DMS53 treated with DMSO at 0.1 percent for 48 hours (cell line): Measurements from ENCODE around the gene ZNRF4.

Source experiments
- DNase-seq: peaks from one replicate; lab custom pipeline; 2025; ENCODE audit not compliant: unreplicated experiment; lab: John Stamatoyannopoulos, UW

ZNRF4 gene

DNA sequence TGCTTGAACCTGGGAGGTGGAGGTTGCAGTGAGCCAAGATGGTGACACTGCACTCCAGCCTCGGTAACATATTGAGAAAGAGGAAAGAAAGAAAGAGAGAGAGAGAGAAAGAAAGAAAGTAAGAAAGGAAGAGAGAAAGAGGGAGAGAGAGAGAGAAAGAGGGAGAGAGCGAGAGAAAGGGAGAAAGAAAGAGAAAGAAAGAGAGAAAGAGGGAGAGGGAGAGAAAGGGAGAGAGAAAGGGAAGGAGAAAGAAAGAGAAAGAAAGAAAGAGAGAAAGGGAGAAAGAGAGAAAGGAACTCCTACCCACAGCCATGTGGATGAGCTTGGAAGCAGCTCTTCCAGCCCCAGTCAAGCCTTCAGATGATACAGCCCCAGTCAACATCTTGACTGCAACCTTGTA lies 46.7 kb downstream of the ZNRF4 start:
- DNase-seq, result no peak

DNA sequence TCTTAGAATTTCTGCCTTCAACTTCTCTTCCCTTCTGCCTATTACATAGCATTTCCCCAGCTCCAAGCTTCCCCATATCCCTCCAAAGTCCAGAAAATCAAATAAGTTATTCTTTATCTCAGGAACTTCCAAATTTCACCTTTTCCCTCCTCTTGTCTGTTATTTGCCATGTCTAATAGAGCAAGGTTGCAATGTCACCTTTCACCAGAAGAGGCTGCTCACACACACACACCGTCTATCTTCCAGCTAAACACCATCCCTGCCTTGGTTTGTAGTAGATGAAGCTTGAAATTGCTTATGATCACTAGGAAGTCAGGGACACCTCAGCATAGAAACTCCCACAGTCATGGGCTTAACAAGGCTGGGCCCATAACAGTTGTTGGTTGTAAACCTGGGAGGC lies 48.4 kb downstream of the ZNRF4 start:
- DNase-seq, result no peak

DNA sequence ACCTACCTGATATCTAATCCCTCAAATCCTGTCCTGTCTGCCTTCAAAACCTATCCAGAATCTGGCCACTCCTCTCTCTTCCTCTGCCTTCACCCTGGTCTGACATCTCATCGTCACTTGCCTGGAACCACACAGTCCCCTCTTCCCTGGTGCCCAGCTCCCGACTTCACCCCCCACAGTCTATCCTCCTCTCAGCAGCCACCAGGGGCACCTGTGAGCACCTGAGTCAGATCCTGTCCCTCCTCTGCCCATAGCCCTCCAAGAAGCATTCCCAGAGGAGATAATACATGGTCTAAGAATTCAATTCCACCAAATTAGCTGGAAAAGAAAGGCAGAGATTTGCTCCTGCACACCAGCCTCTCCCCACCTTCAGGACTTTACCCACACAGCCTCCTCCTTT lies 48.9 kb downstream of the ZNRF4 start:
- DNase-seq, result no peak
